T-helper 1 cell treated with Interleukin-12 subunit alpha and Interleukin-12 subunit beta and Interleukin-4 antibody, amounts not matched to agents 30 ng/mL and 1 ng/mL, for 36 hours (primary cell): ENCODE results near the gene DHTKD1. TPM values are rescaled to one million over a fixed set of nuclear protein-coding genes. Genes with fewer than 3 reads are reported as not detected.
"Not testable (repeated sequence)": the region's sequence is repeated elsewhere in the genome, so short reads cannot be mapped to it uniquely, and the experiment has no call there.

ENCODE experiments used
- intact Hi-C: fragments of 100-400 bp; cut with micrococcal nuclease; formaldehyde crosslinking; loops from one replicate; pipeline ENCODE4 v1.15.1; 2024
- total RNA-seq: library from RNA; stranded (reverse); gene quantifications from 2 replicates; pipeline ENCODE4 v1.2.3, GENCODE V29; 2022

The DHTKD1 gene
- total RNA-seq, 1 donor from 2014 or later, result 29.5 TPM

- intact Hi-C loops, result no loop called here
These were observed 71.3 kb downstream of the DHTKD1 start for GRCh38 chr10:12140038-12140437.

- intact Hi-C loops, result no loop called here
These were observed 75.8 kb downstream of the DHTKD1 start for GRCh38 chr10:12144538-12144937.

- intact Hi-C loops, result no loop called here
These were observed 81.4 kb downstream of the DHTKD1 start for GRCh38 chr10:12150163-12150562.

GRCh38 chr10:12154516-12154915 lies 85.8 kb downstream of the DHTKD1 start:
- intact Hi-C loops, result no loop called here

- intact Hi-C loops, result no loop called here
These were observed 87.8 kb downstream of the DHTKD1 start for GRCh38 chr10:12156367-12157123.

GRCh38 chr10:12158111-12158510 lies 89.4 kb downstream of the DHTKD1 start:
- intact Hi-C loops, result no loop called here

GRCh38 chr10:12160664-12161063 lies 91.9 kb downstream of the DHTKD1 start:
- intact Hi-C loops, result no loop called here

GRCh38 chr10:12162927-12163326 lies 94.2 kb downstream of the DHTKD1 start:
- intact Hi-C loops, result no loop called here

- intact Hi-C loops, result no loop called here
These were observed 95.3 kb downstream of the DHTKD1 start for GRCh38 chr10:12164085-12164484.

- intact Hi-C loops, result no loop called here
These were observed 96.3 kb downstream of the DHTKD1 start for GRCh38 chr10:12165036-12165435.

GRCh38 chr10:12165999-12166775 lies 97.4 kb downstream of the DHTKD1 start:
- intact Hi-C loops, result no loop called here

GRCh38 chr10:12171512-12171911 lies 102.8 kb downstream of the DHTKD1 start:
- intact Hi-C loops, result not testable (repeated sequence)

Other genes with a start within 250 kb of the DHTKD1 start
- gene PROSER2, start 245.6 kb upstream of the DHTKD1 start, total RNA-seq, result not detected in 2 replicates
- gene UPF2, start 26.1 kb upstream of the DHTKD1 start, total RNA-seq, result 37.1 and 38.1 TPM in 2 replicates
- gene SEC61A2, start 60.7 kb downstream of the DHTKD1 start, total RNA-seq, result 26.3 and 28.3 TPM in 2 replicates
- 97.3 and 105 TPM in 2 replicates for gene NUDT5, start 126.9 kb downstream of the DHTKD1 start, total RNA-seq
- 107 and 114 TPM in 2 replicates for gene CDC123, start 127.2 kb downstream of the DHTKD1 start, total RNA-seq